ENCODE results near the gene DBF4B.

DNA sequence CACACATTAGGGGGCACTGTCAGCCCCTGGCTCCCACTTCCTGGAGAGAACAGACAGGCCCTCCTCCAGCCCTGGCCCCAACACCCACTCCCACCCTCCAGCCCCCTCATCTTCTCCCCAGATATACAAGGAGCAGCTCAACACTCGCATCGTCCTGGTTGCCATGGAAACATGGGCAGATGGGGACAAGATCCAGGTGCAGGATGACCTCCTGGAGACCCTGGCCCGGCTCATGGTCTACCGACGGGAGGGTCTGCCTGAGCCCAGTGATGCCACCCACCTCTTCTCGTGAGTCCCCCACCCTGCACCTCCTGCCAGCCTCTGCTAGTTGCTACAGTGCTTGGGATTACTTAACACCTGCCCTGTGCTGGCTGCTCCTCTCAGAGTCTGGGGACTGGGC lies 64.7 kb downstream of the DBF4B start:
- no peak for TF ChIP-seq POLR2A (IDR thresholded peaks at IDR 0.05)
- TF ChIP-seq, protein P1, sequence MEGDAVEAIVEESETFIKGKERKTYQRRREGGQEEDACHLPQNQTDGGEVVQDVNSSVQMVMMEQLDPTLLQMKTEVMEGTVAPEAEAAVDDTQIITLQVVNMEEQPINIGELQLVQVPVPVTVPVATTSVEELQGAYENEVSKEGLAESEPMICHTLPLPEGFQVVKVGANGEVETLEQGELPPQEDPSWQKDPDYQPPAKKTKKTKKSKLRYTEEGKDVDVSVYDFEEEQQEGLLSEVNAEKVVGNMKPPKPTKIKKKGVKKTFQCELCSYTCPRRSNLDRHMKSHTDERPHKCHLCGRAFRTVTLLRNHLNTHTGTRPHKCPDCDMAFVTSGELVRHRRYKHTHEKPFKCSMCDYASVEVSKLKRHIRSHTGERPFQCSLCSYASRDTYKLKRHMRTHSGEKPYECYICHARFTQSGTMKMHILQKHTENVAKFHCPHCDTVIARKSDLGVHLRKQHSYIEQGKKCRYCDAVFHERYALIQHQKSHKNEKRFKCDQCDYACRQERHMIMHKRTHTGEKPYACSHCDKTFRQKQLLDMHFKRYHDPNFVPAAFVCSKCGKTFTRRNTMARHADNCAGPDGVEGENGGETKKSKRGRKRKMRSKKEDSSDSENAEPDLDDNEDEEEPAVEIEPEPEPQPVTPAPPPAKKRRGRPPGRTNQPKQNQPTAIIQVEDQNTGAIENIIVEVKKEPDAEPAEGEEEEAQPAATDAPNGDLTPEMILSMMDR (IDR thresholded peaks at IDR 0.05), result no peak
